DND-41 (cell line): ENCODE data around the gene HEY2.

Experiments
- EZH2 ChIP-seq: IDR thresholded peaks from 3 replicates; pipeline ENCODE4 v1.6.1; 2012; ENCODE audit warnings: borderline replicate concordance, low read depth, mild to moderate bottlenecking, moderate library complexity, low read length, inconsistent platforms; ENCODE audit not compliant: severe bottlenecking
- TF ChIP-seq, protein P1 (sequence below): IDR thresholded peaks from 2 replicates; pipeline ENCODE4 v1.5.1; 2012; ENCODE audit warnings: borderline replicate concordance, low read length, moderate library complexity, mild to moderate bottlenecking; ENCODE audit not compliant: poor library complexity, severe bottlenecking; ENCODE audit errors: extremely low read depth

- TF ChIP-seq, protein P1, sequence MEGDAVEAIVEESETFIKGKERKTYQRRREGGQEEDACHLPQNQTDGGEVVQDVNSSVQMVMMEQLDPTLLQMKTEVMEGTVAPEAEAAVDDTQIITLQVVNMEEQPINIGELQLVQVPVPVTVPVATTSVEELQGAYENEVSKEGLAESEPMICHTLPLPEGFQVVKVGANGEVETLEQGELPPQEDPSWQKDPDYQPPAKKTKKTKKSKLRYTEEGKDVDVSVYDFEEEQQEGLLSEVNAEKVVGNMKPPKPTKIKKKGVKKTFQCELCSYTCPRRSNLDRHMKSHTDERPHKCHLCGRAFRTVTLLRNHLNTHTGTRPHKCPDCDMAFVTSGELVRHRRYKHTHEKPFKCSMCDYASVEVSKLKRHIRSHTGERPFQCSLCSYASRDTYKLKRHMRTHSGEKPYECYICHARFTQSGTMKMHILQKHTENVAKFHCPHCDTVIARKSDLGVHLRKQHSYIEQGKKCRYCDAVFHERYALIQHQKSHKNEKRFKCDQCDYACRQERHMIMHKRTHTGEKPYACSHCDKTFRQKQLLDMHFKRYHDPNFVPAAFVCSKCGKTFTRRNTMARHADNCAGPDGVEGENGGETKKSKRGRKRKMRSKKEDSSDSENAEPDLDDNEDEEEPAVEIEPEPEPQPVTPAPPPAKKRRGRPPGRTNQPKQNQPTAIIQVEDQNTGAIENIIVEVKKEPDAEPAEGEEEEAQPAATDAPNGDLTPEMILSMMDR = no peak
- TF ChIP-seq EZH2 = no peak
These were observed 9.9 kb downstream of the HEY2 start for GRCh38 chr6:125759184-125759902.
